Measurements from ENCODE around the gene SIVA1.

SIVA1 gene

GRCh38 chr14:104741108-104741802, 11.7 kb upstream of the SIVA1 start:
- H3K27me3 ChIP-seq (replicated peaks in 2 of 5; ENCODE audit: control insufficient read depth in 4 of 5, insufficient read depth in 5 of 5, low read length in 4 of 5) = no peaks in the 10 kb centered on the region
- H3K27ac ChIP-seq (ENCODE audit: insufficient read depth in 1 of 2, low read depth in 1 of 2, low read length in 2 of 2, poor library complexity in 1 of 2, severe bottlenecking in 2 of 2) = no peak overlapping the region
- peaks cover 0 to 9% (median 3%) of the 10 kb centered on the region in 4 experiments for H3K4me1 ChIP-seq (ENCODE audit: control extremely low read depth in 1 of 4, control insufficient read depth in 4 of 4, insufficient read depth in 4 of 4, low read length in 3 of 4)
- no peak overlapping the region for H3K4me3 ChIP-seq (ENCODE audit: control insufficient read depth in 1 of 7, extremely low read depth in 1 of 7, insufficient read depth in 4 of 7, low read depth in 2 of 7, low read length in 6 of 7)
- DNase-seq = no peak
- H3K36me3 ChIP-seq (ENCODE audit: control insufficient read depth in 4 of 4, insufficient read depth in 4 of 4, low read length in 3 of 4) = peaks cover 0 to 6% (median 0%) of the 10 kb centered on the region in 4 experiments
- ChIA-PET CTCF (interaction anchor here (3.1 kb wide), 1 partner anchor 11 kb away, joined by 9 read pairs; the partner anchor contains the start of gene SIVA1), POLR2A (interaction anchor here (0.6 kb wide), 1 partner anchor 14 kb away, joined by 3 read pairs; no protein-coding TSS in a partner anchor)
- 98% methylated on average over 25 of the region's 29 CpGs for WGBS (ENCODE audit: insufficient coverage)
- H3K9me3 ChIP-seq (ENCODE audit: control extremely low read depth in 1 of 5, control insufficient read depth in 4 of 5, insufficient read depth in 2 of 5, low read depth in 1 of 5, low read length in 4 of 5) = no peaks in the 10 kb centered on the region

- Histone ChIP-seq H3K27ac (ENCODE audit: insufficient read depth in 1 of 2, low read depth in 1 of 2, low read length in 2 of 2, poor library complexity in 1 of 2, severe bottlenecking in 2 of 2) (no peak overlapping the region), H3K36me3 (ENCODE audit: control insufficient read depth in 4 of 4, insufficient read depth in 4 of 4, low read length in 3 of 4) (peaks cover 0 to 6% (median 0%) of the 10 kb centered on the region in 4 experiments), H3K4me1 (ENCODE audit: control extremely low read depth in 1 of 4, control insufficient read depth in 4 of 4, insufficient read depth in 4 of 4, low read length in 3 of 4) (peaks cover 0 to 6% (median 0%) of the 10 kb centered on the region in 4 experiments), H3K9me3 (ENCODE audit: control extremely low read depth in 1 of 5, control insufficient read depth in 4 of 5, insufficient read depth in 2 of 5, low read depth in 1 of 5, low read length in 4 of 5) (no peaks in the 10 kb centered on the region), H3K27me3 (replicated peaks in 2 of 5; ENCODE audit: control insufficient read depth in 4 of 5, insufficient read depth in 5 of 5, low read length in 4 of 5) (no peaks in the 10 kb centered on the region), H3K4me3 (ENCODE audit: control insufficient read depth in 1 of 7, extremely low read depth in 1 of 7, insufficient read depth in 4 of 7, low read depth in 2 of 7, low read length in 6 of 7) (no peak overlapping the region)
- POLR2A ChIA-PET = interaction anchor here (0.9 kb wide), 1 partner anchor 8 kb away, joined by 3 read pairs; no protein-coding TSS in a partner anchor
- DNase-seq = no peak
- CTCF ChIA-PET = interaction anchor here (3.1 kb wide), 1 partner anchor 11 kb away, joined by 9 read pairs; the partner anchor contains the start of gene SIVA1
- 97% methylated on average over 19 of the region's 23 CpGs for WGBS (ENCODE audit: insufficient coverage)
Observed at GRCh38 chr14:104741803-104742251, 11.1 kb upstream of the SIVA1 start.

GRCh38 chr14:104742586-104743455, 10.1 kb upstream of the SIVA1 start:
- POLR2A ChIA-PET = interaction anchor here (0.9 kb wide), 1 partner anchor 8 kb away, joined by 3 read pairs; no protein-coding TSS in a partner anchor
- H3K36me3 ChIP-seq (ENCODE audit: control insufficient read depth in 4 of 4, insufficient read depth in 4 of 4, low read length in 3 of 4) = peaks cover 0 to 6% (median 0%) of the 10 kb centered on the region in 4 experiments
- no peak for DNase-seq
- H3K27me3 ChIP-seq (replicated peaks in 2 of 5; ENCODE audit: control insufficient read depth in 4 of 5, insufficient read depth in 5 of 5, low read length in 4 of 5) = no peaks in the 10 kb centered on the region
- H3K9me3 ChIP-seq (ENCODE audit: control extremely low read depth in 1 of 5, control insufficient read depth in 4 of 5, insufficient read depth in 2 of 5, low read depth in 1 of 5, low read length in 4 of 5) = no peaks in the 10 kb centered on the region
- CTCF ChIA-PET = interaction anchor here (1.0 to 6.3 kb wide), 4 partner anchors 10 to 19 kb away, joined by 3 to 31 read pairs (median 7); partner anchors contain the start of genes ADSS1 and SIVA1
- H3K4me1 ChIP-seq (ENCODE audit: control extremely low read depth in 1 of 4, control insufficient read depth in 4 of 4, insufficient read depth in 4 of 4, low read length in 3 of 4) = peaks cover 0 to 10% (median 5%) of the 10 kb centered on the region in 4 experiments
- WGBS (ENCODE audit: insufficient coverage) = 94% methylated on average over 30 of the region's 32 CpGs
- no peak overlapping the region for H3K4me3 ChIP-seq (ENCODE audit: control insufficient read depth in 1 of 7, extremely low read depth in 1 of 7, insufficient read depth in 4 of 7, low read depth in 2 of 7, low read length in 6 of 7)
- no peak overlapping the region for H3K27ac ChIP-seq (ENCODE audit: insufficient read depth in 1 of 2, low read depth in 1 of 2, low read length in 2 of 2, poor library complexity in 1 of 2, severe bottlenecking in 2 of 2)

GRCh38 chr14:104743461-104744380, 9.2 kb upstream of the SIVA1 start:
- WGBS (ENCODE audit: insufficient coverage) = 97% methylated on average over 26 of the region's 28 CpGs
- Histone ChIP-seq H3K27me3 (replicated peaks in 2 of 5; ENCODE audit: control insufficient read depth in 4 of 5, insufficient read depth in 5 of 5, low read length in 4 of 5) (no peaks in the 10 kb centered on the region), H3K9me3 (ENCODE audit: control extremely low read depth in 1 of 5, control insufficient read depth in 4 of 5, insufficient read depth in 2 of 5, low read depth in 1 of 5, low read length in 4 of 5) (no peaks in the 10 kb centered on the region), H3K4me1 (ENCODE audit: control extremely low read depth in 1 of 4, control insufficient read depth in 4 of 4, insufficient read depth in 4 of 4, low read length in 3 of 4) (peaks cover 0 to 19% (median 10%) of the 10 kb centered on the region in 4 experiments), H3K4me3 (ENCODE audit: control insufficient read depth in 1 of 7, extremely low read depth in 1 of 7, insufficient read depth in 4 of 7, low read depth in 2 of 7, low read length in 6 of 7) (no peak overlapping the region), H3K27ac (ENCODE audit: insufficient read depth in 1 of 2, low read depth in 1 of 2, low read length in 2 of 2, poor library complexity in 1 of 2, severe bottlenecking in 2 of 2) (no peak overlapping the region), H3K36me3 (ENCODE audit: control insufficient read depth in 4 of 4, insufficient read depth in 4 of 4, low read length in 3 of 4) (peaks cover 0 to 6% (median 0%) of the 10 kb centered on the region in 4 experiments)
- no peak for DNase-seq
- ChIA-PET POLR2A (no interaction called here), CTCF (interaction anchor here (1.3 to 6.3 kb wide), 3 partner anchors 9 to 20 kb away, joined by 5 to 31 read pairs (median 9); partner anchors contain the start of genes ADSS1 and SIVA1)

GRCh38 chr14:104744484-104744883, 8.5 kb upstream of the SIVA1 start:
- Histone ChIP-seq H3K9me3 (ENCODE audit: control extremely low read depth in 1 of 5, control insufficient read depth in 4 of 5, insufficient read depth in 2 of 5, low read depth in 1 of 5, low read length in 4 of 5) (no peaks in the 10 kb centered on the region), H3K4me3 (ENCODE audit: control insufficient read depth in 1 of 7, extremely low read depth in 1 of 7, insufficient read depth in 4 of 7, low read depth in 2 of 7, low read length in 6 of 7) (no peak overlapping the region), H3K36me3 (ENCODE audit: control insufficient read depth in 4 of 4, insufficient read depth in 4 of 4, low read length in 3 of 4) (peaks cover 0 to 6% (median 0%) of the 10 kb centered on the region in 4 experiments), H3K27me3 (replicated peaks in 2 of 5; ENCODE audit: control insufficient read depth in 4 of 5, insufficient read depth in 5 of 5, low read length in 4 of 5) (no peaks in the 10 kb centered on the region), H3K4me1 (ENCODE audit: control extremely low read depth in 1 of 4, control insufficient read depth in 4 of 4, insufficient read depth in 4 of 4, low read length in 3 of 4) (peaks cover 0 to 26% (median 10%) of the 10 kb centered on the region in 4 experiments), H3K27ac (ENCODE audit: insufficient read depth in 1 of 2, low read depth in 1 of 2, low read length in 2 of 2, poor library complexity in 1 of 2, severe bottlenecking in 2 of 2) (no peak overlapping the region)
- CTCF ChIA-PET = interaction anchor here (3.1 to 6.3 kb wide), 2 partner anchors 8 to 20 kb away, joined by 9 to 31 read pairs; partner anchors contain the start of genes ADSS1 and SIVA1
- 99% methylated on average over 8 of the region's 10 CpGs for WGBS (ENCODE audit: insufficient coverage)
- DNase-seq = no peak
- POLR2A ChIA-PET = no interaction called here

- Histone ChIP-seq H3K4me3 (ENCODE audit: control insufficient read depth in 1 of 7, extremely low read depth in 1 of 7, insufficient read depth in 4 of 7, low read depth in 2 of 7, low read length in 6 of 7) (no peak overlapping the region), H3K36me3 (ENCODE audit: control insufficient read depth in 4 of 4, insufficient read depth in 4 of 4, low read length in 3 of 4) (peaks cover 0 to 3% (median 0%) of the 10 kb centered on the region in 4 experiments), H3K27ac (ENCODE audit: insufficient read depth in 1 of 2, low read depth in 1 of 2, low read length in 2 of 2, poor library complexity in 1 of 2, severe bottlenecking in 2 of 2) (no peak overlapping the region), H3K4me1 (ENCODE audit: control extremely low read depth in 1 of 4, control insufficient read depth in 4 of 4, insufficient read depth in 4 of 4, low read length in 3 of 4) (peaks cover 0 to 26% (median 10%) of the 10 kb centered on the region in 4 experiments), H3K27me3 (replicated peaks in 2 of 5; ENCODE audit: control insufficient read depth in 4 of 5, insufficient read depth in 5 of 5, low read length in 4 of 5) (no peaks in the 10 kb centered on the region), H3K9me3 (ENCODE audit: control extremely low read depth in 1 of 5, control insufficient read depth in 4 of 5, insufficient read depth in 2 of 5, low read depth in 1 of 5, low read length in 4 of 5) (no peaks in the 10 kb centered on the region)
- POLR2A ChIA-PET = no interaction called here
- CTCF ChIA-PET = interaction anchor here (6.3 kb wide), 1 partner anchor 21 kb away, joined by 31 read pairs; the partner anchor contains the start of gene ADSS1
- no peak for DNase-seq
- WGBS (ENCODE audit: insufficient coverage) = 94% methylated on average over 9 of the region's 9 CpGs
Observed at GRCh38 chr14:104745431-104745830, 7.5 kb upstream of the SIVA1 start.

Data from common myeloid progenitor, CD34-positive (primary cell).